ENCODE results near the gene IGSF22. TPM values are rescaled to one million over a fixed set of nuclear protein-coding genes. Genes with fewer than 3 reads are reported as not detected.

IGSF22 gene
- polyA plus RNA-seq, 1 donor from 2014 or later = 0.68 TPM

GRCh38 chr11:18700375-18700774 lies 25.6 kb downstream of the IGSF22 start:
- no peaks in the 10 kb centered on the region for H4K20me1 ChIP-seq (ENCODE audit: insufficient read depth)
- H3K9me3 ChIP-seq (ENCODE audit: low read length) = no peaks in the 10 kb centered on the region
- no peaks in the 10 kb centered on the region for H3K27me3 ChIP-seq (ENCODE audit: insufficient read depth, low read depth, low read length)
- H3K4me3 ChIP-seq (ENCODE audit: low read length) = no peak overlapping the region
- H3K9me2 ChIP-seq (ENCODE audit: insufficient read depth, low read length) = no peaks in the 10 kb centered on the region
- H3K36me3 ChIP-seq (ENCODE audit: insufficient read depth, low read length) = no peaks in the 10 kb centered on the region
- H2AFZ ChIP-seq (ENCODE audit: low read depth, low read length) = no peak overlapping the region
- no peaks in the 10 kb centered on the region for H3F3A ChIP-seq (ENCODE audit: insufficient read depth, low read length, poor library complexity, severe bottlenecking)
- no peak overlapping the region for H3K4me2 ChIP-seq (ENCODE audit: low read length)
- no peak overlapping the region for H3K27ac ChIP-seq (ENCODE audit: low read length)
- H3K79me2 ChIP-seq (replicated peaks; ENCODE audit: insufficient read depth, low read length) = no peaks in the 10 kb centered on the region
- TF ChIP-seq TAF1 (IDR thresholded peaks at IDR 0.05; ENCODE audit: low read depth) (no peak), MXI1 (conservative IDR thresholded peaks at IDR 0.05; ENCODE audit: poor library complexity, severe bottlenecking) (no peak), CTCF (IDR thresholded peaks at IDR 0.05; ENCODE audit: poor library complexity, severe bottlenecking) (no peak), EP300 (conservative IDR thresholded peaks at IDR 0.05; ENCODE audit: poor library complexity, severe bottlenecking) (no peak), POLR2AphosphoS5 (IDR thresholded peaks at IDR 0.05) (no peak), SMC3 (conservative IDR thresholded peaks at IDR 0.05; ENCODE audit: poor library complexity) (no peak)
- TF ChIP-seq, protein P1, sequence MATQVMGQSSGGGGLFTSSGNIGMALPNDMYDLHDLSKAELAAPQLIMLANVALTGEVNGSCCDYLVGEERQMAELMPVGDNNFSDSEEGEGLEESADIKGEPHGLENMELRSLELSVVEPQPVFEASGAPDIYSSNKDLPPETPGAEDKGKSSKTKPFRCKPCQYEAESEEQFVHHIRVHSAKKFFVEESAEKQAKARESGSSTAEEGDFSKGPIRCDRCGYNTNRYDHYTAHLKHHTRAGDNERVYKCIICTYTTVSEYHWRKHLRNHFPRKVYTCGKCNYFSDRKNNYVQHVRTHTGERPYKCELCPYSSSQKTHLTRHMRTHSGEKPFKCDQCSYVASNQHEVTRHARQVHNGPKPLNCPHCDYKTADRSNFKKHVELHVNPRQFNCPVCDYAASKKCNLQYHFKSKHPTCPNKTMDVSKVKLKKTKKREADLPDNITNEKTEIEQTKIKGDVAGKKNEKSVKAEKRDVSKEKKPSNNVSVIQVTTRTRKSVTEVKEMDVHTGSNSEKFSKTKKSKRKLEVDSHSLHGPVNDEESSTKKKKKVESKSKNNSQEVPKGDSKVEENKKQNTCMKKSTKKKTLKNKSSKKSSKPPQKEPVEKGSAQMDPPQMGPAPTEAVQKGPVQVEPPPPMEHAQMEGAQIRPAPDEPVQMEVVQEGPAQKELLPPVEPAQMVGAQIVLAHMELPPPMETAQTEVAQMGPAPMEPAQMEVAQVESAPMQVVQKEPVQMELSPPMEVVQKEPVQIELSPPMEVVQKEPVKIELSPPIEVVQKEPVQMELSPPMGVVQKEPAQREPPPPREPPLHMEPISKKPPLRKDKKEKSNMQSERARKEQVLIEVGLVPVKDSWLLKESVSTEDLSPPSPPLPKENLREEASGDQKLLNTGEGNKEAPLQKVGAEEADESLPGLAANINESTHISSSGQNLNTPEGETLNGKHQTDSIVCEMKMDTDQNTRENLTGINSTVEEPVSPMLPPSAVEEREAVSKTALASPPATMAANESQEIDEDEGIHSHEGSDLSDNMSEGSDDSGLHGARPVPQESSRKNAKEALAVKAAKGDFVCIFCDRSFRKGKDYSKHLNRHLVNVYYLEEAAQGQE (IDR thresholded peaks at IDR 0.05; ENCODE audit: borderline replicate concordance) = no peak
- no peak overlapping the region for H3K9ac ChIP-seq (ENCODE audit: low read length)

- H3K9me2 ChIP-seq (ENCODE audit: insufficient read depth, low read length) = no peaks in the 10 kb centered on the region
- H3K9me3 ChIP-seq (ENCODE audit: low read length) = no peaks in the 10 kb centered on the region
- no peaks in the 10 kb centered on the region for H3F3A ChIP-seq (ENCODE audit: insufficient read depth, low read length, poor library complexity, severe bottlenecking)
- peak overlapping the region; percentile 87 for H3K9ac ChIP-seq (ENCODE audit: low read length)
- H4K20me1 ChIP-seq (ENCODE audit: insufficient read depth) = no peaks in the 10 kb centered on the region
- no peaks in the 10 kb centered on the region for H3K27me3 ChIP-seq (ENCODE audit: insufficient read depth, low read depth, low read length)
- peak overlapping the region; percentile 85 for H3K4me3 ChIP-seq (ENCODE audit: low read length)
- no peaks in the 10 kb centered on the region for H3K79me2 ChIP-seq (replicated peaks; ENCODE audit: insufficient read depth, low read length)
- TF ChIP-seq SMC3 (conservative IDR thresholded peaks at IDR 0.05; ENCODE audit: poor library complexity) (no peak), RAD21 (conservative IDR thresholded peaks at IDR 0.05) (no peak), MXI1 (conservative IDR thresholded peaks at IDR 0.05; ENCODE audit: poor library complexity, severe bottlenecking) (no peak), CTCF (IDR thresholded peaks at IDR 0.05; ENCODE audit: poor library complexity, severe bottlenecking) (no peak), TAF1 (IDR thresholded peaks at IDR 0.05; ENCODE audit: low read depth) (no peak), EZH2 (IDR thresholded peaks at IDR 0.05; ENCODE audit: borderline replicate concordance, insufficient read depth, low read length, poor library complexity, severe bottlenecking) (no peak), EP300 (conservative IDR thresholded peaks at IDR 0.05; ENCODE audit: poor library complexity, severe bottlenecking) (no peak), POLR2AphosphoS5 (IDR thresholded peaks at IDR 0.05) (no peak)
- TF ChIP-seq, protein P1 (IDR thresholded peaks at IDR 0.05; ENCODE audit: borderline replicate concordance) = no peak
- no peak overlapping the region for H2AFZ ChIP-seq (ENCODE audit: low read depth, low read length)
- H3K4me2 ChIP-seq (ENCODE audit: low read length) = peak overlapping the region; percentile 58
- no peaks in the 10 kb centered on the region for H3K36me3 ChIP-seq (ENCODE audit: insufficient read depth, low read length)
- H3K27ac ChIP-seq (ENCODE audit: low read length) = no peak overlapping the region
Observed at GRCh38 chr11:18699848-18700261, 26.1 kb downstream of the IGSF22 start.
